Measurements from ENCODE around the gene ZNF594. TPM values are rescaled to one million over a fixed set of nuclear protein-coding genes. Genes with fewer than 3 reads are reported as not detected.
"Not testable (repeated sequence)": the region's sequence is repeated elsewhere in the genome, so short reads cannot be mapped to it uniquely, and the experiment has no call there.

Gene ZNF594
- total RNA-seq, 1 experiment from 2014 or later, result 18.4 TPM

GRCh38 chr17:5135726-5136579 lies 55.7 kb downstream of the ZNF594 start:
- CTCF ChIA-PET, result no interaction called here
- no peaks in the 10 kb centered on the region for H3K9me3 ChIP-seq (ENCODE audit: insufficient read depth, low read depth)

GRCh38 chr17:5135131-5135712 lies 56.4 kb downstream of the ZNF594 start:
- H3K4me1 ChIP-seq (replicated peaks; ENCODE audit: insufficient read depth); H3K27ac ChIP-seq; CTCF ChIA-PET; H2AFZ ChIP-seq; BruUV-seq (replicated peaks); DNase-seq; H3K36me3 ChIP-seq (ENCODE audit: low read depth); H3K4me3 ChIP-seq; H3K9me3 ChIP-seq (ENCODE audit: insufficient read depth, low read depth); H3F3A ChIP-seq (ENCODE audit: insufficient read depth, low read depth); intact Hi-C loops (cut with micrococcal nuclease; ENCODE audit: unreplicated experiment); H4K20me1 ChIP-seq (ENCODE audit: insufficient read depth); H3K9me2 ChIP-seq (ENCODE audit: insufficient read depth); POLR2A ChIA-PET (ENCODE audit: unreplicated experiment); H3K79me2 ChIP-seq (ENCODE audit: low read depth); H3K4me2 ChIP-seq: not testable (repeated sequence)
- peaks cover 93% of the 10 kb centered on the region for H3K27me3 ChIP-seq (ENCODE audit: insufficient read depth, low read depth)

More at GRCh38 chr17:5135726-5136579, 55.7 kb downstream of the ZNF594 start:
- H3K4me1 ChIP-seq (replicated peaks; ENCODE audit: insufficient read depth), result no peaks in the 10 kb centered on the region
- no peak overlapping the region for H2AFZ ChIP-seq
- peaks cover 88% of the 10 kb centered on the region for H3K27me3 ChIP-seq (ENCODE audit: insufficient read depth, low read depth)
- no peaks in the 10 kb centered on the region for H3K9me2 ChIP-seq (ENCODE audit: insufficient read depth)
- intact Hi-C loops (cut with micrococcal nuclease; ENCODE audit: unreplicated experiment), result no loop called here
- no TSS peak for BruUV-seq (replicated peaks)
- no peak for TF ChIP-seq EZH2 (IDR thresholded peaks at IDR 0.05; ENCODE audit: low read depth)
- no peak for TF ChIP-seq CTCF (conservative IDR thresholded peaks at IDR 0.05)
- no peak overlapping the region for H3K4me3 ChIP-seq
- no peaks in the 10 kb centered on the region for H4K20me1 ChIP-seq (ENCODE audit: insufficient read depth)
- no peaks in the 10 kb centered on the region for H3K36me3 ChIP-seq (ENCODE audit: low read depth)
- H3K27ac ChIP-seq, result no peak overlapping the region
- no peak overlapping the region for H3K4me2 ChIP-seq
- no peak for DNase-seq
- POLR2A ChIA-PET (ENCODE audit: unreplicated experiment), result no interaction called here
- no peaks in the 10 kb centered on the region for H3F3A ChIP-seq (ENCODE audit: insufficient read depth, low read depth)
- H3K79me2 ChIP-seq (ENCODE audit: low read depth), result no peaks in the 10 kb centered on the region

- intact Hi-C loops (cut with micrococcal nuclease; ENCODE audit: unreplicated experiment); H3K4me2 ChIP-seq; H3K4me1 ChIP-seq (replicated peaks; ENCODE audit: insufficient read depth); H3K9me2 ChIP-seq (ENCODE audit: insufficient read depth); H3K79me2 ChIP-seq (ENCODE audit: low read depth); DNase-seq; H3K4me3 ChIP-seq; H2AFZ ChIP-seq; H3F3A ChIP-seq (ENCODE audit: insufficient read depth, low read depth); H3K36me3 ChIP-seq (ENCODE audit: low read depth); POLR2A ChIA-PET (ENCODE audit: unreplicated experiment); BruUV-seq (replicated peaks); CTCF ChIA-PET; H4K20me1 ChIP-seq (ENCODE audit: insufficient read depth); H3K9me3 ChIP-seq (ENCODE audit: insufficient read depth, low read depth); H3K27ac ChIP-seq: not testable (repeated sequence)
- peaks cover 95% of the 10 kb centered on the region for H3K27me3 ChIP-seq (ENCODE audit: insufficient read depth, low read depth)
Observed at GRCh38 chr17:5134571-5134970, 57.1 kb downstream of the ZNF594 start.

- H3K4me3 ChIP-seq; H3F3A ChIP-seq (ENCODE audit: insufficient read depth, low read depth); H2AFZ ChIP-seq; BruUV-seq (replicated peaks); CTCF ChIA-PET; H3K9me2 ChIP-seq (ENCODE audit: insufficient read depth); DNase-seq; H3K36me3 ChIP-seq (ENCODE audit: low read depth); H4K20me1 ChIP-seq (ENCODE audit: insufficient read depth); H3K9me3 ChIP-seq (ENCODE audit: insufficient read depth, low read depth); H3K79me2 ChIP-seq (ENCODE audit: low read depth); H3K4me1 ChIP-seq (replicated peaks; ENCODE audit: insufficient read depth); intact Hi-C loops (cut with micrococcal nuclease; ENCODE audit: unreplicated experiment); H3K4me2 ChIP-seq; H3K27ac ChIP-seq: not testable (repeated sequence)
- POLR2A ChIA-PET (ENCODE audit: unreplicated experiment), result interaction anchor here (0.6 kb wide), 1 partner anchor 1626 kb away, joined by 22 read pairs; no protein-coding TSS in a partner anchor
- peaks cover 95% of the 10 kb centered on the region for H3K27me3 ChIP-seq (ENCODE audit: insufficient read depth, low read depth)
Observed at GRCh38 chr17:5133961-5134360, 57.7 kb downstream of the ZNF594 start.

All from PC-9 (cell line).